Measurements from ENCODE around the gene VIPR1. TPM values are rescaled to one million over a fixed set of nuclear protein-coding genes. Genes with fewer than 3 reads are reported as not detected.

Gene VIPR1
- total and polyA plus RNA-seq, 2 donors (not counting 1 experiment from before 2014, with no cell fraction given), result 0.11 TPM; not detected in 1

GRCh38 chr3:42515976-42516375 lies 13.5 kb downstream of the VIPR1 start:
- Histone ChIP-seq H3K4me1 (ENCODE audit: control insufficient read depth, extremely low read depth, insufficient read depth, low read length) (no peaks in the 10 kb centered on the region), H3K4me2 (ENCODE audit: extremely low read depth, insufficient read depth, low read length) (no peak overlapping the region), H3K36me3 (ENCODE audit: control insufficient read depth, insufficient read depth, low read length) (no peaks in the 10 kb centered on the region), H2AFZ (ENCODE audit: low read length) (no peak overlapping the region), H3K27me3 (ENCODE audit: control insufficient read depth, insufficient read depth, low read length) (no peaks in the 10 kb centered on the region), H3K4me3 (replicated peaks in 1 of 4; ENCODE audit: control extremely low read depth in 1 of 4, insufficient read depth in 1 of 4, low read depth in 3 of 4, low read length in 4 of 4) (no peak overlapping the region), H3K9ac (ENCODE audit: insufficient read depth, low read length) (no peak overlapping the region), H3K9me3 (ENCODE audit: control insufficient read depth, insufficient read depth, low read depth, low read length) (no peaks in the 10 kb centered on the region), H3K79me2 (ENCODE audit: control insufficient read depth, insufficient read depth, low read length) (no peaks in the 10 kb centered on the region), H3K27ac (ENCODE audit: insufficient read depth, low read length) (no peak overlapping the region), H4K20me1 (ENCODE audit: control insufficient read depth, extremely low read depth, insufficient read depth, low read length) (no peaks in the 10 kb centered on the region)
- TF ChIP-seq EZH2 (IDR thresholded peaks at IDR 0.05; ENCODE audit: low read length, missing control alignments) (no peak), CTCF (conservative IDR thresholded peaks at IDR 0.05 in 1 of 2, IDR thresholded peaks at IDR 0.05 in 1 of 2; ENCODE audit: low read depth in 1 of 2, low read length in 2 of 2) (no peak)
- DNase-seq (ENCODE audit: low read depth in 2 of 2), result no peak

- H3K36me3 ChIP-seq (ENCODE audit: control insufficient read depth, insufficient read depth, low read length), result no peaks in the 10 kb centered on the region
- no peak overlapping the region for H3K9ac ChIP-seq (ENCODE audit: insufficient read depth, low read length)
- TF ChIP-seq EZH2 (IDR thresholded peaks at IDR 0.05; ENCODE audit: low read length, missing control alignments), result no peak
- TF ChIP-seq CTCF (conservative IDR thresholded peaks at IDR 0.05 in 1 of 2, IDR thresholded peaks at IDR 0.05 in 1 of 2; ENCODE audit: low read depth in 1 of 2, low read length in 2 of 2), result no peak
- H2AFZ ChIP-seq (ENCODE audit: low read length), result no peak overlapping the region
- no peaks in the 10 kb centered on the region for H3K9me3 ChIP-seq (ENCODE audit: control insufficient read depth, insufficient read depth, low read depth, low read length)
- no peaks in the 10 kb centered on the region for H4K20me1 ChIP-seq (ENCODE audit: control insufficient read depth, extremely low read depth, insufficient read depth, low read length)
- no peaks in the 10 kb centered on the region for H3K79me2 ChIP-seq (ENCODE audit: control insufficient read depth, insufficient read depth, low read length)
- H3K4me3 ChIP-seq (replicated peaks in 1 of 4; ENCODE audit: control extremely low read depth in 1 of 4, insufficient read depth in 1 of 4, low read depth in 3 of 4, low read length in 4 of 4), result no peak overlapping the region
- no peaks in the 10 kb centered on the region for H3K4me1 ChIP-seq (ENCODE audit: control insufficient read depth, extremely low read depth, insufficient read depth, low read length)
- H3K27me3 ChIP-seq (ENCODE audit: control insufficient read depth, insufficient read depth, low read length), result no peaks in the 10 kb centered on the region
- no peak overlapping the region for H3K27ac ChIP-seq (ENCODE audit: insufficient read depth, low read length)
- DNase-seq (ENCODE audit: low read depth in 2 of 2), result no peak
- H3K4me2 ChIP-seq (ENCODE audit: extremely low read depth, insufficient read depth, low read length), result no peak overlapping the region
Measured at GRCh38 chr3:42516443-42516842, 14.0 kb downstream of the VIPR1 start.

- no peak overlapping the region for H3K9ac ChIP-seq (ENCODE audit: insufficient read depth, low read length)
- no peaks in the 10 kb centered on the region for H3K9me3 ChIP-seq (ENCODE audit: control insufficient read depth, insufficient read depth, low read depth, low read length)
- no peak overlapping the region for H3K4me2 ChIP-seq (ENCODE audit: extremely low read depth, insufficient read depth, low read length)
- no peak for TF ChIP-seq CTCF (conservative IDR thresholded peaks at IDR 0.05 in 1 of 2, IDR thresholded peaks at IDR 0.05 in 1 of 2; ENCODE audit: low read depth in 1 of 2, low read length in 2 of 2)
- no peaks in the 10 kb centered on the region for H3K79me2 ChIP-seq (ENCODE audit: control insufficient read depth, insufficient read depth, low read length)
- no peaks in the 10 kb centered on the region for H4K20me1 ChIP-seq (ENCODE audit: control insufficient read depth, extremely low read depth, insufficient read depth, low read length)
- H3K27ac ChIP-seq (ENCODE audit: insufficient read depth, low read length), result no peak overlapping the region
- H3K4me1 ChIP-seq (ENCODE audit: control insufficient read depth, extremely low read depth, insufficient read depth, low read length), result no peaks in the 10 kb centered on the region
- no peaks in the 10 kb centered on the region for H3K27me3 ChIP-seq (ENCODE audit: control insufficient read depth, insufficient read depth, low read length)
- DNase-seq (ENCODE audit: low read depth in 2 of 2), result no peak
- no peak overlapping the region for H2AFZ ChIP-seq (ENCODE audit: low read length)
- no peaks in the 10 kb centered on the region for H3K36me3 ChIP-seq (ENCODE audit: control insufficient read depth, insufficient read depth, low read length)
- H3K4me3 ChIP-seq (replicated peaks in 1 of 4; ENCODE audit: control extremely low read depth in 1 of 4, insufficient read depth in 1 of 4, low read depth in 3 of 4, low read length in 4 of 4), result no peak overlapping the region
Measured at GRCh38 chr3:42517117-42517516, 14.7 kb downstream of the VIPR1 start.
